IMR-90 (cell line): ENCODE results near the gene DYNC2LI1. TPM values are rescaled to one million over a fixed set of nuclear protein-coding genes. Genes with fewer than 3 reads are reported as not detected.

Source experiments
- ATAC-seq: fragments of 200-7000 bp; cut with Tn5 transposase; 2 replicates; pipeline ENCODE4 v1.9.1; 2020; ENCODE audit warnings: low read depth, mild to moderate bottlenecking, moderate library complexity
- BruUV-seq: library from RNA; stranded (reverse); fragments of 400-500 nt; replicated peaks from 2 replicates; lab custom pipeline; 2021; lab: Mats Ljungman, UMichigan
- CTCF ChIA-PET: fragments of 300-600 bp; formaldehyde crosslinking; extraction: SDS; loops from one replicate; lab custom pipeline; 2021; ENCODE audit warnings: antibody characterized with exemption; lab: Yijun Ruan, JAX
- POLR2A ChIA-PET: fragments of 300-600 bp; sonication (Branson Sonifier 250); formaldehyde crosslinking; loops from one replicate; lab custom pipeline; 2022; ENCODE audit warnings: antibody characterized with exemption; ENCODE audit not compliant: unreplicated experiment; lab: Charles Lee
- DNase-seq: peaks from one replicate; pipeline ENCODE4 v3.0.0; 2013
- H2AFZ ChIP-seq: replicated peaks from 2 replicates; pipeline ENCODE3; 2013; ENCODE audit warnings: low read length, mild to moderate bottlenecking; ENCODE audit not compliant: poor library complexity
- H2AK5ac ChIP-seq: 2 replicates; pipeline ENCODE4 v1.6.1; 2013; ENCODE audit warnings: low read depth, low read length, inconsistent platforms
- H2AK9ac ChIP-seq: replicated peaks from 2 replicates; pipeline ENCODE3; 2013; ENCODE audit warnings: mild to moderate bottlenecking, low read depth, low read length, moderate library complexity; ENCODE audit not compliant: poor library complexity
- H2BK120ac ChIP-seq: 2 replicates; pipeline ENCODE4 v1.6.1; 2013; ENCODE audit warnings: low read depth, low read length, inconsistent platforms
- H2BK15ac ChIP-seq: 3 replicates; pipeline ENCODE4 v1.6.1; 2013; ENCODE audit warnings: low read depth, low read length, inconsistent platforms
- H2BK20ac ChIP-seq: 2 replicates; pipeline ENCODE4 v1.6.1; 2013; ENCODE audit warnings: low read depth, mild to moderate bottlenecking, inconsistent platforms, low read length, moderate library complexity
- H2BK5ac ChIP-seq: 2 replicates; pipeline ENCODE4 v1.6.1; 2013; ENCODE audit warnings: mild to moderate bottlenecking, low read depth, low read length, inconsistent platforms; ENCODE audit not compliant: poor library complexity, severe bottlenecking
- H3K14ac ChIP-seq: replicated peaks from 2 replicates; pipeline ENCODE4 v1.6.1; 2013; ENCODE audit warnings: low read depth, low read length, inconsistent platforms
- H3K18ac ChIP-seq: 2 replicates; pipeline ENCODE4 v1.6.1; 2013; ENCODE audit warnings: low read depth, low read length, control low read depth
- H3K23ac ChIP-seq: 2 replicates; pipeline ENCODE4 v1.6.1; 2013; ENCODE audit warnings: low read depth, low read length, inconsistent platforms
- H3K27ac ChIP-seq: 2 replicates; pipeline ENCODE4 v1.5.1; 2013; ENCODE audit warnings: mild to moderate bottlenecking, control low read depth, low read length; ENCODE audit not compliant: insufficient read depth
- H3K27me3 ChIP-seq: 2 replicates; pipeline ENCODE4 v1.6.1; 2013; ENCODE audit warnings: low read length; ENCODE audit not compliant: control insufficient read depth, insufficient read depth
- H3K36me3 ChIP-seq: 2 replicates; pipeline ENCODE4 v1.6.1; 2013; ENCODE audit warnings: low read length, mixed read lengths; ENCODE audit not compliant: control insufficient read depth, insufficient read depth
- H3K4ac ChIP-seq: 2 replicates; pipeline ENCODE4 v1.6.1; 2013; ENCODE audit warnings: low read depth, low read length, inconsistent platforms
- H3K4me1 ChIP-seq: 2 replicates; pipeline ENCODE4 v1.6.1; 2013; ENCODE audit warnings: low read length, mixed read lengths; ENCODE audit not compliant: control insufficient read depth, insufficient read depth
- H3K4me2 ChIP-seq: 2 replicates; pipeline ENCODE4 v1.6.1; 2013; ENCODE audit warnings: low read depth, mild to moderate bottlenecking, control low read depth, low read length, moderate library complexity
- H3K4me3 ChIP-seq: 2 replicates; pipeline ENCODE4 v1.5.1; 2013; ENCODE audit warnings: low read depth, mild to moderate bottlenecking, control low read depth, low read length, moderate library complexity; ENCODE audit not compliant: insufficient read depth
- H3K56ac ChIP-seq: 2 replicates; pipeline ENCODE4 v1.6.1; 2013; ENCODE audit warnings: low read length, inconsistent platforms; ENCODE audit not compliant: insufficient read depth; ENCODE audit errors: extremely low read depth
- H3K79me1 ChIP-seq, 2 experiments: 2 replicates each; pipeline ENCODE4 v1.6.1; 2013; ENCODE audit warnings: low read length in 2 of 2, inconsistent platforms in 1 of 2, low read depth in 1 of 2
- H3K9ac ChIP-seq: 2 replicates; pipeline ENCODE4 v1.6.1; 2013; ENCODE audit warnings: low read depth, low read length, control low read depth
- H3K9me1 ChIP-seq: 2 replicates; pipeline ENCODE4 v1.6.1; 2013; ENCODE audit warnings: low read length, inconsistent platforms; ENCODE audit not compliant: insufficient read depth
- H3K9me3 ChIP-seq: 2 replicates; pipeline ENCODE4 v1.6.1; 2013; ENCODE audit warnings: low read length; ENCODE audit not compliant: control insufficient read depth, insufficient read depth
- H4K20me1 ChIP-seq: 2 replicates; pipeline ENCODE4 v1.6.1; 2013; ENCODE audit warnings: low read length, inconsistent platforms; ENCODE audit not compliant: insufficient read depth
- H4K5ac ChIP-seq: 2 replicates; pipeline ENCODE4 v1.6.1; 2013; ENCODE audit warnings: mild to moderate bottlenecking, low read depth, low read length, control low read depth
- H4K8ac ChIP-seq, 2 experiments: 2 replicates each; pipeline ENCODE4 v1.6.1; 2013; ENCODE audit warnings: low read depth in 2 of 2, low read length in 2 of 2, control low read depth in 1 of 2, inconsistent platforms in 1 of 2
- H4K91ac ChIP-seq: 2 replicates; pipeline ENCODE4 v1.6.1; 2013; ENCODE audit warnings: low read depth, low read length, inconsistent platforms; ENCODE audit not compliant: insufficient read depth
- BHLHE40 ChIP-seq: fragments of 150-350 bp; IDR thresholded peaks from 2 replicates; pipeline ENCODE4 v1.6.1; 2016; ENCODE audit warnings: mild to moderate bottlenecking, low read depth, low read length
- CEBPB ChIP-seq: IDR thresholded peaks from 2 replicates; pipeline ENCODE4 v1.6.1; 2012; ENCODE audit warnings: low read depth, low read length, improper control_type of control experiment
- CHD1 ChIP-seq: IDR thresholded peaks from 2 replicates; pipeline ENCODE4 v1.6.1; 2012; ENCODE audit warnings: low read depth, low read length, improper control_type of control experiment
- CTCF ChIP-seq: conservative IDR thresholded peaks from 2 replicates; pipeline ENCODE4 v1.5.1; 2012; ENCODE audit warnings: mild to moderate bottlenecking, low read depth, low read length, improper control_type of control experiment
- ELK1 ChIP-seq: fragments of 150-350 bp; IDR thresholded peaks from 2 replicates; pipeline ENCODE4 v1.6.1; 2016; ENCODE audit warnings: low read depth, mild to moderate bottlenecking, low read length, moderate library complexity, borderline replicate concordance
- FOS ChIP-seq: fragments of 150-350 bp; IDR thresholded peaks from 2 replicates; pipeline ENCODE4 v1.6.1; 2016; ENCODE audit warnings: low read depth, low read length
- MAFK ChIP-seq: IDR thresholded peaks from 2 replicates; pipeline ENCODE4 v1.6.1; 2012; ENCODE audit warnings: low read depth, low read length, improper control_type of control experiment
- MAZ ChIP-seq: IDR thresholded peaks from 2 replicates; pipeline ENCODE4 v1.6.1; 2012; ENCODE audit warnings: low read depth, mild to moderate bottlenecking, low read length, improper control_type of control experiment, moderate library complexity, borderline replicate concordance
- MXI1 ChIP-seq: IDR thresholded peaks from 2 replicates; pipeline ENCODE4 v1.6.1; 2012; ENCODE audit warnings: low read depth, mild to moderate bottlenecking, low read length, moderate library complexity, borderline replicate concordance
- RAD21 ChIP-seq: IDR thresholded peaks from 2 replicates; pipeline ENCODE4 v1.6.1; 2012; ENCODE audit warnings: low read length, improper control_type of control experiment
- SMC3 ChIP-seq: fragments of 150-350 bp; IDR thresholded peaks from 2 replicates; pipeline ENCODE4 v1.6.1; 2016; ENCODE audit warnings: low read depth, mild to moderate bottlenecking, antibody characterized with exemption, low read length, moderate library complexity
- WGBS, 2 experiments: methylation state at CpG; one replicate each; pipeline versions ENCODE4 v1.1.5 to v1.1.7; 2013; ENCODE audit warnings: missing lambda C conversion rate in 2 of 2; ENCODE audit not compliant: insufficient read length in 1 of 2; ENCODE audit errors: extremely low coverage in 2 of 2; 5-methylcytosine and 5-hydroxymethylcytosine counted together
- dilution Hi-C: fragments of 300-500 bp; cut with HindIII; formaldehyde crosslinking; loops from one replicate; pipeline ENCODE4 v1.14.3; 2018; ENCODE audit warnings: low sequenced_read_pairs; ENCODE audit not compliant: unreplicated experiment
- in situ Hi-C: fragments of 300-500 bp; cut with MboI; formaldehyde crosslinking; loops from 3 replicates; pipeline ENCODE4 v1.14.3; 2019; ENCODE audit warnings: low sequenced_read_pairs, inconsistent platforms, mixed read lengths
- intact Hi-C: fragments of 100-400 bp; cut with micrococcal nuclease; formaldehyde crosslinking; loops from 2 replicates; pipeline ENCODE4 v1.10.0; 2022
- polyA plus RNA-seq, 3 experiments: library from polyadenylated mRNA; depleted of rRNA; stranded (reverse); fragments of >200 nt; gene quantifications; 2 replicates each; pipeline ENCODE4 v1.2.3, GENCODE V29; 2012; ENCODE audit warnings: low replicate concordance in 1 of 3
- total RNA-seq: library from RNA; depleted of rRNA; stranded (reverse); fragments of >200 nt; gene quantifications from 2 replicates; pipeline ENCODE4 v1.2.3, GENCODE V29; 2012
- TF ChIP-seq, protein P1 (sequence below): fragments of 150-350 bp; IDR thresholded peaks from 2 replicates; pipeline ENCODE4 v1.6.1; 2017; ENCODE audit warnings: mild to moderate bottlenecking, antibody characterized with exemption, low read length, low read depth

Gene DYNC2LI1
- total and polyA plus RNA-seq, 2 of the 4 experiments (the other 2 are of a cell fraction): 5.2 to 10.4 TPM

DNA sequence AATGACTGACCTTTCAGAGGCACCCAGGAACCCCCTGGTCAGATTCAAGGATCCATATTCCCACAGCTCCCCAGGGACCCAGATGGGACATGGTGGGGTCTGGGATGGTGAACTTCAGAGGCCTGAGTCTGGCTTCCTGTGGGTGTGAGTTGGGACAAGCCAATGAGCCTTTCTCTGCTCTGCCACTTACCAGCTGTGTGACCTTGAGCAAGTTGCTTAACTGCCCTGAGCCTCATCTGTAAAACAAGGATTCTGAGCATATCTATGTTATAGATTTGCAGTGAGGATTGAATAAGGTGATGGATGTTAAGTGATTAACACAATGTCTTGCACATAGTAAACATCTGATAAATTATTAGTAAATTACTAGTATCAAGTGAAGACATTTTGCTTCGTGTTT, 71.3 kb downstream of the DYNC2LI1 start:
- intact Hi-C loops: no loop called here
- no peak for ATAC-seq
- no peak overlapping the region for H3K14ac ChIP-seq
- H3K23ac ChIP-seq: no peak overlapping the region
- WGBS, 2 experiments: no CpG with 5 or more reads among the region's 1 CpG
- CTCF ChIA-PET: no interaction called here
- no peak overlapping the region for H2BK120ac ChIP-seq
- H2AK5ac ChIP-seq: no peak overlapping the region
- no peaks in the 10 kb centered on the region for H3K36me3 ChIP-seq
- no peak overlapping the region for H3K4ac ChIP-seq
- no peak overlapping the region for H3K9ac ChIP-seq
- H3K27me3 ChIP-seq: peaks cover 38% of the 10 kb centered on the region
- no peaks in the 10 kb centered on the region for H3K9me3 ChIP-seq
- no peak overlapping the region for H2BK20ac ChIP-seq
- H3K4me1 ChIP-seq: no peaks in the 10 kb centered on the region
- H2AK9ac ChIP-seq: no peak overlapping the region
- no peak overlapping the region for H4K8ac ChIP-seq
- no peak for DNase-seq
- no peak overlapping the region for H3K4me2 ChIP-seq
- H4K20me1 ChIP-seq: no peaks in the 10 kb centered on the region
- TF ChIP-seq CEBPB: no peak
- TF ChIP-seq, protein P1, sequence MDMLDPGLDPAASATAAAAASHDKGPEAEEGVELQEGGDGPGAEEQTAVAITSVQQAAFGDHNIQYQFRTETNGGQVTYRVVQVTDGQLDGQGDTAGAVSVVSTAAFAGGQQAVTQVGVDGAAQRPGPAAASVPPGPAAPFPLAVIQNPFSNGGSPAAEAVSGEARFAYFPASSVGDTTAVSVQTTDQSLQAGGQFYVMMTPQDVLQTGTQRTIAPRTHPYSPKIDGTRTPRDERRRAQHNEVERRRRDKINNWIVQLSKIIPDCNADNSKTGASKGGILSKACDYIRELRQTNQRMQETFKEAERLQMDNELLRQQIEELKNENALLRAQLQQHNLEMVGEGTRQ: no peak
- TF ChIP-seq CHD1: no peak
- TF ChIP-seq FOS: no peak
- no peak for TF ChIP-seq ELK1
- TF ChIP-seq RAD21: no peak
- TF ChIP-seq CTCF: no peak
- TF ChIP-seq BHLHE40: no peak
- TF ChIP-seq MAFK: no peak
- TF ChIP-seq SMC3: no peak
- TF ChIP-seq MAZ: no peak
- TF ChIP-seq MXI1: no peak
- no peak overlapping the region for H3K4me3 ChIP-seq
- no TSS peak for BruUV-seq
- H3K56ac ChIP-seq: no peak overlapping the region
- no peak overlapping the region for H4K91ac ChIP-seq
- no peak overlapping the region for H2BK15ac ChIP-seq
- H3K18ac ChIP-seq: no peak overlapping the region
- dilution Hi-C loops: no loop called here
- no peaks in the 10 kb centered on the region for H3K9me1 ChIP-seq
- no peak overlapping the region for H4K5ac ChIP-seq
- in situ Hi-C loops: no loop called here
- POLR2A ChIA-PET: no interaction called here
- H2AFZ ChIP-seq: no peak overlapping the region
- no peak overlapping the region for H3K27ac ChIP-seq
- H3K79me1 ChIP-seq: no peaks in the 10 kb centered on the region
- no peak overlapping the region for H2BK5ac ChIP-seq
